ENCODE data around the gene ZBTB43. TPM values are rescaled to one million over a fixed set of nuclear protein-coding genes. Genes with fewer than 3 reads are reported as not detected.

The ZBTB43 gene
- total RNA-seq, 1 donor from 2014 or later: 22.3 TPM

DNA sequence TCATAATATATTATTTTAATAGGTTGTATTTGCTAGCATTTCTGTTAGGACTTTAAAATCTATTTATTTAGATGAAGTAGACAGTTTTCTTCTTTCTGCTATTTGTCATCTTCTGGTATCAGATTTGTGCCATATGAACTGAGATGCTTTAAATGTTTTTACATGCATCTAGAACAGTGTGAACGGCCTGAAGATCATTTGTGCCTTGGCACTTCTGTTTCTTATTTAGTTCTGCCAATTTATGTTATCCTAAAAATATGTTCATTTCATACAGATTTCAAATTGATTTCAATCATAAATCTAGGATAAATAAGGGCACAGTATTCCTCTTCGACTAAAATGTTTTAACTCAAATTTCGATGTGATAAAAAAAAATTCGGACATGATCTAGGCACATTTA lies 71.7 kb downstream of the ZBTB43 start:
- H3K4me1 Mint-ChIP-seq (ENCODE audit: low read depth): peaks cover 18% of the 10 kb centered on the region
- no peak overlapping the region for H3K4me3 Mint-ChIP-seq (ENCODE audit: low read depth)
- DNase-seq (ENCODE audit: low spot score): no peak
- no peaks in the 10 kb centered on the region for H3K27me3 Mint-ChIP-seq (ENCODE audit: low read depth)
- H3K36me3 Mint-ChIP-seq (ENCODE audit: low read depth): peaks cover 21% of the 10 kb centered on the region
- intact Hi-C loops (cut with micrococcal nuclease): no loop called here
- no peak overlapping the region for H3K27ac Mint-ChIP-seq
- no peaks in the 10 kb centered on the region for H3K9me3 Mint-ChIP-seq

DNA sequence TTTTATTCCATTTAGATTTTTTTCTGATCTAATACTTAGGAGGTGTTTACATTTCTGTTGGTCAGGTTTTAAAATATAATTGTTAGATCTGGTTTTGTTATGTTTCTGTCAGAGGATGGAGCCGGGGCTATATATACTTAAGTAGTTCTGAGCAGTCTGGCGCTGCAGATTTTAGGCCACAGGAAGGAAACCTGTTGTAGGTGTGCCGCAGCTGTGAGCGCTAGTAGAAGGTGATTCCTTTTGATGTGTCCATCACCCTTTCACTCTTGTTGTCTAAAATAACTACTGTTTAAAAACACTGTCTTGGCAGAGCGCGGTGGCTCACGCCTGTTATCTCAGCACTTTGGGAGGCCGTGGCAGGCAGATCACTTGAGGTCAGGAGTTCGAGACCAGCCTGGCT lies 72.6 kb downstream of the ZBTB43 start:
- H3K27ac Mint-ChIP-seq: no peak overlapping the region
- no peak overlapping the region for H3K4me3 Mint-ChIP-seq (ENCODE audit: low read depth)
- no peak for DNase-seq (ENCODE audit: low spot score)
- peaks cover 15% of the 10 kb centered on the region for H3K4me1 Mint-ChIP-seq (ENCODE audit: low read depth)
- peaks cover 29% of the 10 kb centered on the region for H3K36me3 Mint-ChIP-seq (ENCODE audit: low read depth)
- intact Hi-C loops (cut with micrococcal nuclease): no loop called here
- H3K9me3 Mint-ChIP-seq: no peaks in the 10 kb centered on the region
- no peaks in the 10 kb centered on the region for H3K27me3 Mint-ChIP-seq (ENCODE audit: low read depth)

DNA sequence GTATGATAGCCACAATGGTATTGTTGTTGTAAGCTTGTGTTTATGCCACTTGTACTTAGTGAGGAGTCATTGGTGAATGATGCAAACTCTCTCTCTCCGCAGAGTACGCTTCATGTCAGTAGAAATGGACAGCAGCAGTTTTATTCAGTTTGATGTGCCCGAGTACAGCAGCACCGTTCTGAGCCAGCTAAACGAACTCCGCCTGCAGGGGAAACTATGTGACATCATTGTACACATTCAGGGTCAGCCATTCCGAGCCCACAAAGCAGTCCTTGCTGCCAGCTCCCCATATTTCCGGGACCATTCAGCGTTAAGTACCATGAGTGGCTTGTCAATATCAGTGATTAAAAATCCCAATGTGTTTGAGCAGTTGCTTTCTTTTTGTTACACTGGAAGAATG lies 74.4 kb downstream of the ZBTB43 start:
- Mint-ChIP-seq H3K4me3 (ENCODE audit: low read depth) (no peak overlapping the region), H3K36me3 (ENCODE audit: low read depth) (peaks cover 29% of the 10 kb centered on the region), H3K9me3 (no peaks in the 10 kb centered on the region), H3K27me3 (ENCODE audit: low read depth) (no peaks in the 10 kb centered on the region), H3K27ac (no peak overlapping the region), H3K4me1 (ENCODE audit: low read depth) (peaks cover 12% of the 10 kb centered on the region)
- no peak for DNase-seq (ENCODE audit: low spot score)
- intact Hi-C loops (cut with micrococcal nuclease): no loop called here

DNA sequence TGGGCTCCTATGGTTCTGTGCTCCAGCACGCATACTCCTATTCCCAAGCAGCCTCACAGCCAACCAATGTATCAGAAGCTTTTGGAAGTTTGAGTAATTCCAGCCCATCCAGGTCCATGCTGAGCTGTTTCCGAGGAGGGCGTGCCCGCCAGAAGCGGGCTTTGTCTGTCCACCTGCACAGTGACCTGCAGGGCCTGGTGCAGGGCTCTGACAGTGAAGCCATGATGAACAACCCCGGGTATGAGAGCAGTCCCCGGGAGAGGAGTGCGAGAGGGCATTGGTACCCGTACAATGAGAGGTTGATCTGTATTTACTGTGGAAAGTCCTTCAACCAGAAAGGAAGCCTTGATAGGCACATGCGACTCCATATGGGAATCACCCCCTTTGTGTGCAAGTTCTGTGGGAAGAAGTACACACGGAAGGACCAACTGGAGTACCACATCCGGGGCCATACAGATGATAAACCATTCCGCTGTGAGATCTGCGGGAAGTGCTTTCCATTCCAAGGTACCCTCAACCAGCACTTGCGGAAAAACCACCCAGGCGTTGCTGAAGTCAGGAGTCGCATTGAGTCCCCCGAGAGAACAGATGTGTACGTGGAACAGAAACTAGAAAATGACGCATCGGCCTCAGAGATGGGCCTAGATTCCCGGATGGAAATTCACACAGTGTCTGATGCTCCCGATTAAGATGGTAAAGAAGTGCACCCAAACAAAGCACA lies 75.5 kb downstream of the ZBTB43 start:
- no peak overlapping the region for H3K27ac Mint-ChIP-seq
- intact Hi-C loops (cut with micrococcal nuclease): no loop called here
- no peaks in the 10 kb centered on the region for H3K9me3 Mint-ChIP-seq
- peaks cover 29% of the 10 kb centered on the region for H3K36me3 Mint-ChIP-seq (ENCODE audit: low read depth)
- H3K4me1 Mint-ChIP-seq (ENCODE audit: low read depth): peaks cover 11% of the 10 kb centered on the region
- no peak overlapping the region for H3K4me3 Mint-ChIP-seq (ENCODE audit: low read depth)
- no peak for DNase-seq (ENCODE audit: low spot score)
- no peaks in the 10 kb centered on the region for H3K27me3 Mint-ChIP-seq (ENCODE audit: low read depth)

DNA sequence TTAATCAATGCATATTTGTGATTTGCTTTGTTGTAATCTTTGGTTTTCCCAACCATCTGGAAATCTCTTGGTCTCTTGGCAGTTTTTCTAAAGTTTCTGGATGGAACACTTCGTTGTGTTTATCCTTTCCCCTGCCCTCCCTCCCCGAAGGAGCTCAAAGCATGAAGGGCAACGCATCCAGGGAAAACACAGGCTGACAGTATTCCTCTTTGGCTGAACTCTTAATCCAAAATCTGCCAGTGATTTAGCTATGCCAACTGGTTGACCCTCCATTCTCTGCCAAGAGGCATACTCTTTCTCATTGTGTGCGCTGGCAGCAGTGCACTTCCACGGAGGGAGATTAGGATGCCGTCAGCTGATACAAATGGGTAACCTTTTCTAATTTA lies 76.1 kb downstream of the ZBTB43 start:
- intact Hi-C loops (cut with micrococcal nuclease): no loop called here
- no peak for DNase-seq (ENCODE audit: low spot score)
- Mint-ChIP-seq H3K27me3 (ENCODE audit: low read depth) (no peaks in the 10 kb centered on the region), H3K4me1 (ENCODE audit: low read depth) (peaks cover 9% of the 10 kb centered on the region), H3K36me3 (ENCODE audit: low read depth) (peaks cover 29% of the 10 kb centered on the region), H3K9me3 (no peaks in the 10 kb centered on the region), H3K4me3 (ENCODE audit: low read depth) (no peak overlapping the region), H3K27ac (no peak overlapping the region)

DNA sequence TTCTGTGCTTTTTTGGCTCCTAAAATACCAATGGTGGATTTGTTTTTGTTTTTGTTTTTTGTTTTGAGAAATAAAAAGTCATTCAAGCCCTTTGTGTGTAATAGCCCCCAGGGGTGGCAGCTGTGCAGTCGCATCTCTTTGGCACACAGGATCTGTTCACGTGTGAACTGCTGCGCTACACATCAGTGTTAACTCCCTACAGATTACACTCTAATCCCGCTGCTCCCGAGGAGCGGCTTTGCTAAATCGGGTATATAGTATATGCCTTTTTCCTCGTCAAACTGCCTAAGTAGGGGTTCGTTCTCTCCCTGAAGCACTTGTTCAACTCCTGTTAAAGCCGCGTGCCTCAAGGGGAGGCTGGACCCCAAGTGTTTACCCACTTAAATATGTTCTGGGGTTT lies 77.9 kb downstream of the ZBTB43 start:
- Mint-ChIP-seq H3K9me3 (no peaks in the 10 kb centered on the region), H3K4me1 (ENCODE audit: low read depth) (no peaks in the 10 kb centered on the region), H3K4me3 (ENCODE audit: low read depth) (no peak overlapping the region), H3K27ac (no peak overlapping the region), H3K36me3 (ENCODE audit: low read depth) (peaks cover 29% of the 10 kb centered on the region), H3K27me3 (ENCODE audit: low read depth) (no peaks in the 10 kb centered on the region)
- DNase-seq (ENCODE audit: low spot score): no peak
- intact Hi-C loops (cut with micrococcal nuclease): no loop called here

DNA sequence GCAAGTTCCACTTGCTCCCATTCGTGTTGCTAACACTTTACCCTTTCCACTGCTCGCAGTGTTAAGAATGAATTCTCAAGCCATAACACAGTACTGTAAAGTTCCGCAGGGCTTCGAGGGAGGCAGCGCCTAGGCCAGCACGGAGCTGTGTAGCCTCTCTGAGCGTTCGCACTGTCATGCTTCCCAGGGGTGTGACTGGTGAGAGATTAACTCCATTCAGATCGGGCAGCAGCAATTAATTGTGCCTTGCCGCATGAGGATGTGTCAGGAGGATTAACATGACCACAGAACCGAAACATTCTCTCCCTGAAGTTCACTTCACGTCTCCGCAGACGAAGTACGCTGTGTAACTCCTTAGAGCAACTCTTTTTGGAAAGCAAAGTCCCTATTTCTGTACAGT lies 78.8 kb downstream of the ZBTB43 start:
- Mint-ChIP-seq H3K9me3 (no peaks in the 10 kb centered on the region), H3K4me1 (ENCODE audit: low read depth) (no peaks in the 10 kb centered on the region), H3K27ac (no peak overlapping the region), H3K4me3 (ENCODE audit: low read depth) (no peak overlapping the region), H3K27me3 (ENCODE audit: low read depth) (no peaks in the 10 kb centered on the region), H3K36me3 (ENCODE audit: low read depth) (peaks cover 29% of the 10 kb centered on the region)
- intact Hi-C loops (cut with micrococcal nuclease): no loop called here
- no peak for DNase-seq (ENCODE audit: low spot score)

DNA sequence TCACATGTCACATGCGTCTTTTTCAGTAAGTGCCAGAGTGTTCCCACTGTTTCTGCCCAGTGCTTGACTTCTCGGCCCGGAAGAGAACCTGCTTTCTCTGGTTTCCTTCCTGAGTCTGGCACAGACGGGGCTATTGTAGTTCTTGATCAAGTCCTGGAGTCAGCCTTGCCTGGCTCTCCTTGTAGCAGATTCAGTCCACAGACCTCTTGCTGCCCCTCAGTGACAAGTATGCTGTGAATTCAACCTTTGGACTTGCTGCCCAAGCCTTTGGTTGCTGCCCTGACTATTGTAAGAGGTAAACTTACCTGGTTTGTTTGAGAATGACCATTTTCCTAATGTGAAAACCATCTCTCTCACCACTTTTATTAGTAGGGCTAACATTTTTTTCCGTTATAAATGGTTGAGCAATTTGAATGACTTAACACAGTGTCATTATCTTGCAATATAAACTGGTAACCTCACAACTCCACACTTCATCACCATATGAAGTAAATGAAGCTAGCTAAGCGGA lies 80.3 kb downstream of the ZBTB43 start:
- no peak for DNase-seq (ENCODE audit: low spot score)
- H3K4me3 Mint-ChIP-seq (ENCODE audit: low read depth): no peak overlapping the region
- intact Hi-C loops (cut with micrococcal nuclease): no loop called here
- no peaks in the 10 kb centered on the region for H3K4me1 Mint-ChIP-seq (ENCODE audit: low read depth)
- H3K36me3 Mint-ChIP-seq (ENCODE audit: low read depth): peaks cover 17% of the 10 kb centered on the region
- H3K27ac Mint-ChIP-seq: no peak overlapping the region
- H3K27me3 Mint-ChIP-seq (ENCODE audit: low read depth): no peaks in the 10 kb centered on the region
- no peaks in the 10 kb centered on the region for H3K9me3 Mint-ChIP-seq

DNA sequence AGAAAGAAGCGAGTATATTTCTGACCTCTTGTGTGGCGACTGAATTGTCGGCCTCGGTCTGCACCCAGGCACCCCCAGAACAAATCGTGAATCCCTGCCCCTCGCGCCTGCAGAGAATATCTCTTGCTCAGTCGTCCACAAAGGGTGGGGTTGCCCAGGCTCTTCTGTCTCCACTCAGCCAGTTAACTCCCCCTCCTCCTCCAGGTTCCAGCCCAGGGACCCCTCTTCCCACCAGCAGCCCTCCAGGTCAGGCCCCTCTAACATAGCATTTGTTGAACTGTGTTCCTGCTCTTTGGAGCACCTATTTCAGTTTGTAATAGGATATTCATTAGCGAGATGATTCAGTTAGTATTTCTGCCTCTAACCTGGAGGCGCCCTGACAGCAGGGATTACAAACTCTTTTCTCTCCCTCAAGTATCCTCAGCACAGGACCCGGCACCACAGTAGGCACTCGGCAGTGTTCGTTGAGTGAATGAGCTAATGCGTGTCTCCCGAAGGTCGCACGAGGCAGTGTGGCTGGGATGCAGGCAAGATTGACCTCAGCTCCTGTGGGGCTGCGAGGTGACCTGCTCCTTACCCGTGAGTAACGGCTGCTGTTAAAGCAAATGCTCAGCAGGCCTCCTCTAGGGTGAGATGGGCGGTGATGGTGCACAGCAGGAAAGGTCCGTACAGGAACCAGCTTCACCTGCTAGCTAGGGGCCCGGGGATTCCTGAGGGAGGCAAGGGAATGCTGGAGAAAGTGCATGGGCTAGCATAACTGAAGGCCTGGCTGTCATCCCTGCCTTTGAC lies 81.4 kb downstream of the ZBTB43 start:
- Mint-ChIP-seq H3K27me3 (ENCODE audit: low read depth) (no peaks in the 10 kb centered on the region), H3K36me3 (ENCODE audit: low read depth) (peaks cover 8% of the 10 kb centered on the region), H3K4me3 (ENCODE audit: low read depth) (no peak overlapping the region), H3K4me1 (ENCODE audit: low read depth) (no peaks in the 10 kb centered on the region), H3K27ac (no peak overlapping the region), H3K9me3 (no peaks in the 10 kb centered on the region)
- no peak for DNase-seq (ENCODE audit: low spot score)
- intact Hi-C loops (cut with micrococcal nuclease): no loop called here

DNA sequence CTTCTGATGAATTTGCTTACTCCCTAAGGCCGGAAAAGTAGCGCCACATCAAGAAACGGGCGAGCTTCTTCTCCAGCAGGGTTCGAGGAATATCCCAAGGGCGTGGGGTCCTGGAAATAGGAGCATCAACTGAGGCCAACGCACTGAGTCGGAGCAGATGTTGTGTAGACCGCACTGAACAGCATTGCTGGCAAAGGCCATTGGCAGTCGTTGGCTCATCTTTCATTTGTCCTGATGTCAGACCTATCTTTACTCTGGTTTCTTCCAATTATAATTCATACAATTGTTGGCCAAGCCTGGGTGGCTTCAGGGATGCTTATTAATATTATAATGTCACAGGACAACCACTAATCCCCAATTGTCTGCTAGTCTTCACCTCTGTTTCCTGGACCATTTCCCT lies 82.1 kb downstream of the ZBTB43 start:
- Mint-ChIP-seq H3K9me3 (no peaks in the 10 kb centered on the region), H3K4me3 (ENCODE audit: low read depth) (no peak overlapping the region), H3K4me1 (ENCODE audit: low read depth) (no peaks in the 10 kb centered on the region), H3K27ac (no peak overlapping the region), H3K36me3 (ENCODE audit: low read depth) (peaks cover 6% of the 10 kb centered on the region), H3K27me3 (ENCODE audit: low read depth) (no peaks in the 10 kb centered on the region)
- intact Hi-C loops (cut with micrococcal nuclease): no loop called here
- DNase-seq (ENCODE audit: low spot score): no peak

Other genes with a start within 250 kb of the ZBTB43 start
- not detected in 2 replicates for gene LMX1B, start 191.1 kb upstream of the ZBTB43 start, total RNA-seq
- 6.7 and 7.2 TPM in 2 replicates for gene ZBTB34, start 55.6 kb downstream of the ZBTB43 start, total RNA-seq
- 2.4 and 3.1 TPM in 2 replicates for gene RALGPS1, start 109.7 kb downstream of the ZBTB43 start, total RNA-seq

Data from activated T-helper 2 cell treated with anti-CD3 and anti-CD28 coated beads, Interferon-gamma antibody, Interleukin-2, Interleukin-4, amounts not matched to agents 10 μg/mL and 5 μg/mL and 100 μg/mL, durations not matched to agents 14 hours and 24 hours and 36 hours (primary cell).